ENCODE data around the gene EXOC3.

EXOC3 gene

DNA sequence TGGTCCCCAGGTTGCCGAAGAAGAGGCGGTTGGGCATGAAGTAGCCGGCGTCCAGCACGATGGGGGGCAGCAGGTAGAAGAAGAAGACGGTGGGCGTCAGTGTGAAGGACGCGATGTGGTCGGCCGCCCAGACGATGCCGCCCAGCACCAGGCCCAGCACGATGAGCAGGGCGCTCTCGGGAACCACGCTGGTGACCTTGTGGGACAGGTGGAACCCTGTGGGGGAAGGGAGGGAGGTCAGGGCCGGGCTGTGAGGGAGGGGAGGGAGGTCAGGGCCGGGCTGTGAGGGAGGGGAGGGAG, 48.8 kb downstream of the EXOC3 start:
- TF ChIP-seq, protein P1, sequence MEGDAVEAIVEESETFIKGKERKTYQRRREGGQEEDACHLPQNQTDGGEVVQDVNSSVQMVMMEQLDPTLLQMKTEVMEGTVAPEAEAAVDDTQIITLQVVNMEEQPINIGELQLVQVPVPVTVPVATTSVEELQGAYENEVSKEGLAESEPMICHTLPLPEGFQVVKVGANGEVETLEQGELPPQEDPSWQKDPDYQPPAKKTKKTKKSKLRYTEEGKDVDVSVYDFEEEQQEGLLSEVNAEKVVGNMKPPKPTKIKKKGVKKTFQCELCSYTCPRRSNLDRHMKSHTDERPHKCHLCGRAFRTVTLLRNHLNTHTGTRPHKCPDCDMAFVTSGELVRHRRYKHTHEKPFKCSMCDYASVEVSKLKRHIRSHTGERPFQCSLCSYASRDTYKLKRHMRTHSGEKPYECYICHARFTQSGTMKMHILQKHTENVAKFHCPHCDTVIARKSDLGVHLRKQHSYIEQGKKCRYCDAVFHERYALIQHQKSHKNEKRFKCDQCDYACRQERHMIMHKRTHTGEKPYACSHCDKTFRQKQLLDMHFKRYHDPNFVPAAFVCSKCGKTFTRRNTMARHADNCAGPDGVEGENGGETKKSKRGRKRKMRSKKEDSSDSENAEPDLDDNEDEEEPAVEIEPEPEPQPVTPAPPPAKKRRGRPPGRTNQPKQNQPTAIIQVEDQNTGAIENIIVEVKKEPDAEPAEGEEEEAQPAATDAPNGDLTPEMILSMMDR (conservative IDR thresholded peaks at IDR 0.05) = no peak
- H3K27ac ChIP-seq = no peak overlapping the region

DNA sequence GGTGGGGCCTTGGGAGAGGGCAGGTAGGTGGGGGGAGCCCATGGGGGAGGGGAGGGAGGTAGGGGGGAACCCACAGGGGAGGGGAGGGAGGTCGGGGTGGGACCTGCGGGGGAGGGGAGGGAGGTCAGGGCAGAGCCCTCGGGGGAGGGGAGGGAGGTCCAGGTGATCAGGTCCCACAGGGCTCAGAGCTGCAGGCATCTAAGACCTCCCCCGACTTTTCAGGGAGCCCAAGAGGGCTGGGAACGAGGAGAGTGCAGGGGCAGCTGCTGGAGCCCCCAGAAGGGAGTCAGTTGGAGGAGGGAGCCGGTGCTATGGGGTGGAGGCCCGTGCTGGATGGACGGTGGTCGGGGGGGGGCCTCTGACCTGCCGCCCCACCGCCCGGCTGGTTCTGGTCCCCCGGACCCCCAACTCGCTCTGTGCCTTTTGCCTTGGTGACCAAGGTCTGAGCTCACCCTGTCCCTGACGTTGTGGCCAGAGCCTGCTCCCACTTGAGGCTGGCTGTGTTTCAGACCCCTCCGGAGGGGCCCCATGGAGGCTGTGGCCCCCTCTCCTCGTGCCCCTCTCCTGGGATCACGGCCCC, 49.4 kb downstream of the EXOC3 start:
- no peak overlapping the region for H3K27ac ChIP-seq
- TF ChIP-seq, protein P1 (conservative IDR thresholded peaks at IDR 0.05) = no peak

DNA sequence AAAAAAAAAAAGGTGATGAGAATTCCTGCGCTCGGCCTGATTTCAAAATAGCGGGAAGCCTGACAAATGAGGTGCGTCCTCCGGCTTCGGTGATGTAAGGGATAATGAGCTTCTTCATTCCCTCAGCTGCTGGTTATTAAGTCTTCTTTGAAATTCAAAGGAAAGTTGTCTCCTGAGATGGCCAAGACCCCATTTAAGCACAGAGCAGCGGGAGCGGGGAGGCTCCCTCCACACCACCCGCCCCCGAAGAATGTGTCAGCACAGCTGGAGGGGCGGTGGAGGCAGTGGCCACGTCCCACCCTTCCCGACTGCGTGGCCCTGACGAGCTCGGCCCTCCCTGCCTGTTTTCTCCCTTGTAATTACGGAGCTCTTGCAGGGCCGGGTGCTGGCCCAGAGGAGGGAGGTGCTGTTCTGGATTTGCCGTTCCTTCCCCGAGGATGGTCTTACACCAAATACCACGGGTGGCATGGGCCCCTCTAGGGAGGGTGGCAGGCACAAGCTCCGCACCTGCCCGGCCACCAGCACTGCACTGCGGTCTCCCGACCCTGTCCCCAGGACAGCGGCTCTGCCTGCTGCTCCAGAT, 50.2 kb downstream of the EXOC3 start:
- no peak overlapping the region for H3K27ac ChIP-seq
- TF ChIP-seq, protein P1 (conservative IDR thresholded peaks at IDR 0.05) = no peak

DNA sequence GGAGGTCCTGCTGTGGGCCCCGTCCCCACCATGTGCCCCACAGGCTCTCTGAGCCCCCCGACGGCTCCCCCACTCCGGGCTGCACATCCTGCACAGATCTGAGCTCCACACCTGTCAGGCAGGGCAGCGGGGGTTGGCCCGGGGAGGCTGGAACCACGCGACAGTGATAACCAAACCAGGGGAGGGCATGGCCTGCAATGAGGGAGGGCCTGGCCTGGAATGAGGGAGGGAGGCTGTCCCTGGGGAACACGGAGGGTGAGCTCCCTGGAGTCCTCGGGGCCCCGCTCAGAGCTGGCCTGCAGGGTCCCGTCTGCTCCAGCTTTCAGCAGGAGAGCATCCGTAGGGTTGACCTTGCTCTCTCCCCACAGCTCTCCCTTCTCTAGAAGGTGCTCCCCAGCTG, 50.8 kb downstream of the EXOC3 start:
- no peak overlapping the region for H3K27ac ChIP-seq
- TF ChIP-seq, protein P1 (conservative IDR thresholded peaks at IDR 0.05) = no peak

DNA sequence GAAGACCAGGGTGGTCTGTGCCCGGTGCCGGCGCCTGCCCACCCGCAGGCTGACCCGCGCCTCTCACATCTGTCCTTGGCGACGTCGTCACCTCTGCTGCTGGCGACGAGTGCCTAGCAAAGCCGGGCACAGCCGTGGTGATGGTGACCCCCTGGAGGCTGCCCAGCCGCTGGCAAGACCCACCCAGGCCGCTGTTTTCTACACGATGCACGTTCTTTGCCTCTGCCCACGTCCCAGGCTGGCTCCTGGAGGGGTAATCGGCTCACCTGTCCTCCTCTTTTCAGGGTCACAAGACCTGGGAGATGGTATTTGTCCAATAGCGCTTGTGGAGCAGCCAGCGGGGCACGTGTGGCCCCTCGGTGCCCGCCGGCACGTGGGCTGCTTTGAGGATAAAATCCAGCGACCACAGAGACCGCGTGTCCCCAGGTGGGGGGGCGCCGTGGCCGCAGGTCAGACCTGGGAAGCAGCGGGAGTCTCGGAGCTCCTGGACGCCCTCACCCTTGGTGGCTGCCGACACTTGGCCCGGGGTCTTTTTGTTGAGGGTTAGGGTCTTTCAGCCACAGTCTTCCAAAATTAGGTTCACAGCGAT, 51.8 kb downstream of the EXOC3 start:
- H3K27ac ChIP-seq = no peak overlapping the region
- TF ChIP-seq, protein P1 (conservative IDR thresholded peaks at IDR 0.05) = no peak

DNA sequence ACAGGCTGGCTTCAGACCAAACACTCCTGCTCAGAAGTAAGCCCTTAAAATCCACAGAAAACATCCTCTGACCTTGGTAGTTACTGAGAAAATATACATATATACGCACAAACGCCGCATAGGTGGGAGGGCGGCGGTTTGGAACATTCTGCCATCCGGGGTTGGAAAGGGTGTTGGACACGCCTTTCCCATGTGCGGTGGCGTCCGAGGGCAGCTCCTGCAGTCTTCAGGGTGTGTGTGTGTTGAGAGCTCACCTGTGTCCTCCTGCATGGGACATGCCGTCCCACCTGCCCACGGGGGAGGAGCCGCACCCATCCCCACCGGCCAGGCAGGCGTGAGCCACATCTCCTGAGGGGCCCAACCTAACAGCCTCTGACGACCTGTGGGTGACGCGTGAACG, 53.1 kb downstream of the EXOC3 start:
- H3K27ac ChIP-seq = no peak overlapping the region
- TF ChIP-seq, protein P1 (conservative IDR thresholded peaks at IDR 0.05) = no peak

DNA sequence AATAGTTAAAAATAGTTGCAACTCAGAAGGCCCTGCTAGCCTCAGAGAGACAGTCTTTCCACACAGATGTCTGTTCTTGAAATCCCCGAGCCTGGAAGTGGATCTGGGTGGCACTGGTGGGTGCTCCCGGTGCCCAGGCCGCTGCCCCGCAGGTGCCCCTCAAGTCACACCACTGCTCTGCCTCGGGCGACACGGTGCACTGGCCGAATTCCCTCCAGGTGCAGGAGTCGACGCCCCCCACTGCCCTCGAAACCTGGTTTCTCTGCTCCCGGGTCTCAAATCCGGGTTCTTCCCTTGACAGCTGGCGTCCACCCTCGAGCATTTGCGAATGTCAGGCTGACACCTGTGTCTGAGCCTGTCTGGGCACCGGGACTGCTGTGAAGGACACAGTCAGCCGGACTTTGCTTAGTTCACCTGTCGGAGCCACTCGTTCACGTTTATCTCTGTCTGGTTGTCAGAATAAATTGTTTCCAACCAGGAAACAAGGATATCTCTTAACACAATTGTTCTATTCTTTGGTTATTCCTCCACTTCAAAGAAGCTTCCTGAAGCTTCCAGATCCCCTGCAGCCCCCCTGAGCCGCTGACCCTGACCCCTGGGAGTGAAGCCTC, 54.2 kb downstream of the EXOC3 start:
- H3K27ac ChIP-seq = no peak overlapping the region
- TF ChIP-seq, protein P1 (conservative IDR thresholded peaks at IDR 0.05) = no peak

Data from VCaP (cell line).